CD4-positive, alpha-beta T cell treated with Interleukin-15 for 1 hour (primary cell): ENCODE measurements around the gene RUFY1.
A peak's percentile ranks its signal among the peaks of the same experiment; 100 is the strongest.
"Not testable (repeated sequence)": the region's sequence is repeated elsewhere in the genome, so short reads cannot be mapped to it uniquely, and the experiment has no call there.

ENCODE experiments used
- DNase-seq: peaks from one replicate; pipeline ENCODE4 v3.0.0-alpha.2; 2020

RUFY1 gene

GRCh38 chr5:179542170-179542569 lies 8.2 kb upstream of the RUFY1 start:
- DNase-seq = no peak

GRCh38 chr5:179543275-179543674 lies 7.1 kb upstream of the RUFY1 start:
- DNase-seq = not testable (repeated sequence)

- DNase-seq = no peak
These were observed 2.7 kb downstream of the RUFY1 start for GRCh38 chr5:179553006-179553405.

GRCh38 chr5:179553875-179554274 lies 3.5 kb downstream of the RUFY1 start:
- no peak for DNase-seq

GRCh38 chr5:179554981-179555380 lies 4.6 kb downstream of the RUFY1 start:
- DNase-seq = no peak

GRCh38 chr5:179558261-179558799 lies 8.0 kb downstream of the RUFY1 start:
- DNase-seq = not testable (repeated sequence)

- DNase-seq = no peak
These were observed 8.6 kb downstream of the RUFY1 start for GRCh38 chr5:179558932-179559283.

- DNase-seq = peak; percentile 91
These were observed 9.2 kb downstream of the RUFY1 start for GRCh38 chr5:179559284-179560252.

- no peak for DNase-seq
These were observed 14.2 kb downstream of the RUFY1 start for GRCh38 chr5:179564526-179564925.

GRCh38 chr5:179568721-179569120 lies 18.4 kb downstream of the RUFY1 start:
- no peak for DNase-seq

GRCh38 chr5:179572386-179572785 lies 22.0 kb downstream of the RUFY1 start:
- DNase-seq = no peak

- no peak for DNase-seq
These were observed 27.1 kb downstream of the RUFY1 start for GRCh38 chr5:179577286-179577960.

- no peak for DNase-seq
These were observed 35.6 kb downstream of the RUFY1 start for GRCh38 chr5:179585941-179586401.

GRCh38 chr5:179588166-179588565 lies 37.8 kb downstream of the RUFY1 start:
- DNase-seq = no peak

- no peak for DNase-seq
These were observed 45.6 kb downstream of the RUFY1 start for GRCh38 chr5:179595916-179596315.

GRCh38 chr5:179596421-179596820 lies 46.1 kb downstream of the RUFY1 start:
- DNase-seq = no peak

GRCh38 chr5:179599100-179599499 lies 48.7 kb downstream of the RUFY1 start:
- DNase-seq = no peak

- no peak for DNase-seq
These were observed 49.2 kb downstream of the RUFY1 start for GRCh38 chr5:179599566-179599965.

GRCh38 chr5:179599973-179600372 lies 49.6 kb downstream of the RUFY1 start:
- DNase-seq = no peak

GRCh38 chr5:179601871-179602625 lies 51.7 kb downstream of the RUFY1 start:
- no peak for DNase-seq

- no peak for DNase-seq
These were observed 53.0 kb downstream of the RUFY1 start for GRCh38 chr5:179603308-179603707.

GRCh38 chr5:179605026-179605833 lies 54.9 kb downstream of the RUFY1 start:
- no peak for DNase-seq
